Stimulated activated CD4-positive, alpha-beta T cell treated with anti-CD3 and anti-CD28 coated beads, TNF-alpha, amount 100 ng/mL, for 4 hours (primary cell): Measurements from ENCODE around the gene MDH1B.

Experiments
- DNase-seq, 3 experiments: peaks; one replicate each; pipeline ENCODE4 v3.0.0-alpha.2; 2020; ENCODE audit warnings: low read depth in 3 of 3

MDH1B gene

DNA sequence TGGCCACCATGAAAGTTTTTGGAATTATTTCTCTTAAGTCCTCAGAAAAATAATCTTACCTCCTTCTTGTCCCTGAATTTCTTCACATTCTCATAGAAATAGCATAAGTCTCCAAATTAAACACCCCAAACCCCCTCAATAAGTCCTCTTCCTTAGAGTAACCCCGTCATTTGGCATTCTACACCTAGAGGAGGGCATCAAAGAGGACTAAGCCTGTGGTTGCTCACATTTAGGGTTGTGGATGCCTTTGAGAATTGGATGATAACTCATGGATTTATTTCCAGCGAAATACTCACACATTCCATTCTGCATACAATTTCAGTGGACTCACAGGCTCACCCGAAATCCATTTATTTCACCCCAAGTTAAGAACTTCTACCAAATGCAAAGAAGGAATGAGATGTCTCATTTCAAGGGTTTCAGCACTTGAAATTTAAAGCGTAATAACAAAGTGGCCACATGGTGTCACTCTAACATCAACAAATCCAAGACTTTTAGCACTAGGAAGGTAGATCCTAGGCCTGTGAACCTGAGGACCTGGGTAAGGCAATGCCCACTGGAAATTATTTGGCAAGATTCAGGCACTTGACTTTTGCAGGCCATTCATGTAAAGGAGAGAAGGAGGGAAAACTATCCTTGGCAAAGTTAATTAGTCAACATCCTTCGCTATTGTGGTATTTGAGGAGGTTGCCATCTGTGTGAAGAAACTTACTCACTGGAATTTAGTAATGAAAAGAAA is 71.6 kb downstream of the MDH1B start:
- DNase-seq, result no peak

DNA sequence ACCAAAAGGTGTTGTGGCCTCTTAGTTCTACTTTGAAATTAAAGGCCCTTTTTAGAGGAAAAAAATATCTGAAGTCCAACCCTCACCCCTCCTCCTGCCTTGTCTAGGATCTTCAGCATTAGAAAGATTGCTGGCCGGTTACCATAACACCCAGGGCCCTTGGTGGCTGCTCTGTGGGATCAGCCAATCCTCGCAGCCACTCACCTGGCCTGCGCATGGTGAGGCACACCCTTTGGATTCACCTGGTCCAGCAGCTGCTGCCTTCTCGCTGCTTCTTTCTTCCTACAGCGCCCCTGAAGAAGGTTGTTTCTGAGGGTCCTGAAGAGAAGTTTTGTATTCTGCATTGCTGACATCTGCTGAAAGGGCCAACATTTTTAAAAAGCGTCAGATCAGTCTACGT is 72.2 kb downstream of the MDH1B start:
- no peak for DNase-seq

GRCh38 chr2:206688990-206689389 is 76.1 kb downstream of the MDH1B start:
- DNase-seq, result no peak

DNA sequence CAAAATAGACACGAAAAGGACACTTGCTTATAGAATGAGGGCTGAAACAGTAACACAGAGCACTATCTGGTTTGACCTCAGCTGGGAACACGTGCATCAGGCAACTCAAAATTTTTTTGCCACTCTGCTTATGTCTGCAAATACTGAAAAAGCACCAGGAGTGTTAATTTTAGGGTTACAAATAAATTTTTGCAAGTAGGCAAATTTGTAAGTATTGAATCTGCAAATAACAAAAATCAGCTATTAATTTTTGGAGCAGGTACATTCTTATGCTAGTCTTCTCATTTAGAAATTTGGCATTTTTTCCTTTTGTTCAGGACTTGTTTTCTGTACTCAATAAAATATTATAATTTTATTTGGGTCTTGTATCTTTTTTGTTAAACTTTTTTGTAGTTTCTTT is 76.7 kb downstream of the MDH1B start:
- DNase-seq, result no peak
